ENCODE measurements around the gene TTLL5. TPM values are rescaled to one million over a fixed set of nuclear protein-coding genes. Genes with fewer than 3 reads are reported as not detected.

The TTLL5 gene
- polyA plus RNA-seq, 2 of the 4 experiments (the other 2 are of a cell fraction): 18.8 to 23.7 TPM

GRCh38 chr14:75619548-75619947 lies 41.5 kb upstream of the TTLL5 start:
- TF ChIP-seq HES2 (IDR thresholded peaks at IDR 0.05) (no peak), ESRRA (IDR thresholded peaks at IDR 0.05; ENCODE audit: borderline replicate concordance, low read length) (no peak), HOXB5 (CRISPR knock-in tag; IDR thresholded peaks at IDR 0.05) (no peak), RAD21 (conservative IDR thresholded peaks at IDR 0.05 in 1 of 2, IDR thresholded peaks at IDR 0.05 in 1 of 2) (no peak), RCOR1 (IDR thresholded peaks at IDR 0.05; ENCODE audit: low read depth, low read length) (no peak), RARB (CRISPR knock-in tag; IDR thresholded peaks at IDR 0.05) (no peak), E2F6 (IDR thresholded peaks at IDR 0.05; ENCODE audit: borderline replicate concordance, low read depth) (no peak), GATA3 (IDR thresholded peaks at IDR 0.05; ENCODE audit: borderline replicate concordance) (no peak), CBX8 (IDR thresholded peaks at IDR 0.05) (no peak), CEBPB (IDR thresholded peaks at IDR 0.05) (no peak)
- Histone ChIP-seq H3K4me3 (no peak overlapping the region), H3K4me1 (peaks cover 12% of the 10 kb centered on the region), H3K27ac (no peak overlapping the region), H3K9me3 (no peaks in the 10 kb centered on the region), H3K4me2 (no peak overlapping the region)
- ATAC-seq (no peak), DNase-seq (ENCODE audit: low read depth in 1 of 2, low spot score in 1 of 2) (no peak), FAIRE-seq (no peak)
- 73% methylated on average over 1 of the region's 1 CpG for WGBS (ENCODE audit: missing lambda C conversion rate)
- POLR2A ChIA-PET: no interaction called here
- CTCF ChIA-PET: interaction anchor here (0.9 to 2.3 kb wide), 5 partner anchors 9 to 287 kb away, joined by 3 to 9 read pairs (median 3); partner anchors contain the start of gene FLVCR2

- Histone ChIP-seq H3K4me3 (no peak overlapping the region), H3K27ac (no peak overlapping the region), H3K4me1 (peaks cover 12% of the 10 kb centered on the region), H3K9me3 (no peaks in the 10 kb centered on the region), H3K4me2 (no peak overlapping the region)
- FAIRE-seq (no peak), ATAC-seq (no peak), DNase-seq (ENCODE audit: low read depth in 1 of 2, low spot score in 1 of 2) (no peak)
- TF ChIP-seq TP53 (CRISPR knock-in tag; IDR thresholded peaks at IDR 0.05) (no peak), TFCP2L1 (CRISPR knock-in tag; IDR thresholded peaks at IDR 0.05) (no peak), RCOR1 (IDR thresholded peaks at IDR 0.05; ENCODE audit: low read depth, low read length) (no peak), JUNB (IDR thresholded peaks at IDR 0.05) (no peak), NR3C1 (IDR thresholded peaks at IDR 0.05) (no peak), SMC3 (IDR thresholded peaks at IDR 0.05) (no peak), FOSL2 (IDR thresholded peaks at IDR 0.05) (no peak), FOSL2 (CRISPR knock-in tag; IDR thresholded peaks at IDR 0.05) (no peak), USF2 (IDR thresholded peaks at IDR 0.05) (no peak), HOXB5 (CRISPR knock-in tag; IDR thresholded peaks at IDR 0.05) (no peak)
- 84% methylated on average over 3 of the region's 3 CpGs for WGBS (ENCODE audit: missing lambda C conversion rate)
- ChIA-PET POLR2A (no interaction called here), CTCF (interaction anchor here (1.3 to 2.5 kb wide), 3 partner anchors 12 to 29 kb away, joined by 4 to 14 read pairs (median 7); no protein-coding TSS in a partner anchor)
These were observed 36.0 kb upstream of the TTLL5 start for GRCh38 chr14:75625034-75625433.

- 91% methylated on average over 3 of the region's 3 CpGs for WGBS (ENCODE audit: missing lambda C conversion rate)
- no peak overlapping the region for H3K4me2 ChIP-seq
- TF ChIP-seq GATA3 (IDR thresholded peaks at IDR 0.05; ENCODE audit: borderline replicate concordance) (no peak), HOXB13 (CRISPR knock-in tag; IDR thresholded peaks at IDR 0.05; ENCODE audit: low read depth) (no peak), ATOH8 (CRISPR knock-in tag; IDR thresholded peaks at IDR 0.05; ENCODE audit: low read depth) (no peak), ZC3H11A (IDR thresholded peaks at IDR 0.05) (no peak), KDM5A (IDR thresholded peaks at IDR 0.05) (no peak), HOXB5 (CRISPR knock-in tag; IDR thresholded peaks at IDR 0.05) (no peak), POLR2AphosphoS2 (conservative IDR thresholded peaks at IDR 0.05; ENCODE audit: low read length) (no peak), ZSCAN20 (CRISPR knock-in tag; IDR thresholded peaks at IDR 0.05) (no peak), TP53 (CRISPR knock-in tag; IDR thresholded peaks at IDR 0.05) (no peak), RARB (CRISPR knock-in tag; IDR thresholded peaks at IDR 0.05) (no peak)
- no peak overlapping the region for H3K27ac ChIP-seq
- H3K4me3 ChIP-seq: no peak overlapping the region
- DNase-seq (ENCODE audit: low read depth in 1 of 2, low spot score in 1 of 2): no peak
- POLR2A ChIA-PET: no interaction called here
- CTCF ChIA-PET: interaction anchor here (3.6 kb wide), 1 partner anchor 28 kb away, joined by 10 read pairs; no protein-coding TSS in a partner anchor
- peaks cover 12% of the 10 kb centered on the region for H3K4me1 ChIP-seq
- no peak for ATAC-seq
- no peak for FAIRE-seq
- no peaks in the 10 kb centered on the region for H3K9me3 ChIP-seq
These were observed 34.6 kb upstream of the TTLL5 start for GRCh38 chr14:75626396-75626795.

Measured in A549 (cell line).